Colonic mucosa (tissue), 4 donors: ENCODE data around the gene CAPNS2. TPM values are rescaled to one million over a fixed set of nuclear protein-coding genes. Genes with fewer than 3 reads are reported as not detected.

ENCODE experiments used
- DNase-seq: peaks from one replicate; pipeline ENCODE4 v3.0.0-alpha.2; 2020
- H3K27ac ChIP-seq: fragments of 200-600 bp; one replicate; pipeline ENCODE4 v1.8.0; 2021
- H3K27me3 ChIP-seq: fragments of 200-600 bp; one replicate; pipeline ENCODE4 v1.8.0; 2021
- H3K36me3 ChIP-seq: fragments of 200-600 bp; one replicate; pipeline ENCODE4 v1.8.0; 2021
- H3K4me1 ChIP-seq: fragments of 200-600 bp; one replicate; pipeline ENCODE4 v1.8.0; 2021; ENCODE audit warnings: mild to moderate bottlenecking
- H3K4me3 ChIP-seq: fragments of 200-600 bp; one replicate; pipeline ENCODE4 v1.8.0; 2021
- H3K9ac ChIP-seq, 2 donors: one replicate each; pipeline ENCODE4 v1.7.0; 2013; ENCODE audit warnings: control low read depth in 2 of 2, low read depth in 2 of 2, low read length in 2 of 2
- H3K9me3 ChIP-seq: fragments of 200-600 bp; one replicate; pipeline ENCODE4 v1.8.0; 2021
- CTCF ChIP-seq: fragments of 200-600 bp; IDR thresholded peaks from one replicate; pipeline ENCODE4 v1.8.0; 2022; ENCODE audit warnings: antibody characterized with exemption, mild to moderate bottlenecking
- intact Hi-C: fragments of 100-400 bp; cut with DNase I; formaldehyde crosslinking; loops from one replicate; pipeline ENCODE4 v1.14.1; 2022
- total RNA-seq, 2 donors: library from RNA; stranded (reverse); fragmentation: NEBNext Ultra II Directional in 1 of 2; extraction: Animal tissue kit (Norgen Biotek cat#: 25700) in 1 of 2; gene quantifications; one replicate each; pipeline ENCODE4 v1.2.1, GENCODE V29; 2021
- donor health status: healthy.
- donor health status: DM: no; HTN: no; CAD: no.
- donor health status: DM: no; HTN: no; CAD: no.

CAPNS2 gene
- total RNA-seq, 2 donors from 2014 or later: 0.40 to 0.42 TPM

- TF ChIP-seq CTCF: no peak
- Histone ChIP-seq H3K9ac (no peak overlapping the region), H3K27ac (no peak overlapping the region), H3K4me1 (no peaks in the 10 kb centered on the region), H3K36me3 (no peaks in the 10 kb centered on the region), H3K9me3 (no peaks in the 10 kb centered on the region), H3K4me3 (no peak overlapping the region), H3K27me3 (no peaks in the 10 kb centered on the region)
- DNase-seq: no peak
- intact Hi-C loops: loop anchor here (5.0 kb wide), 2 partner anchors 73 to 162 kb away; no protein-coding TSS in a partner anchor
Observed at GRCh38 chr16:55540221-55540620, 26.3 kb upstream of the CAPNS2 start.

GRCh38 chr16:55542459-55543082, 23.9 kb upstream of the CAPNS2 start:
- DNase-seq: no peak
- intact Hi-C loops: loop anchor here (5.0 kb wide), 2 partner anchors 75 to 160 kb away; no protein-coding TSS in a partner anchor
- Histone ChIP-seq H3K36me3 (no peaks in the 10 kb centered on the region), H3K27ac (no peak overlapping the region), H3K27me3 (no peaks in the 10 kb centered on the region), H3K9me3 (no peaks in the 10 kb centered on the region), H3K4me3 (no peak overlapping the region), H3K4me1 (no peaks in the 10 kb centered on the region), H3K9ac (no peak overlapping the region)
- TF ChIP-seq CTCF: no peak

- Histone ChIP-seq H3K36me3 (no peaks in the 10 kb centered on the region), H3K27ac (no peak overlapping the region), H3K9me3 (no peaks in the 10 kb centered on the region), H3K4me1 (no peaks in the 10 kb centered on the region), H3K9ac (no peak overlapping the region), H3K27me3 (no peaks in the 10 kb centered on the region), H3K4me3 (no peak overlapping the region)
- intact Hi-C loops: loop anchor here (5.0 kb wide), 2 partner anchors 76 to 159 kb away; no protein-coding TSS in a partner anchor
- no peak for TF ChIP-seq CTCF
- DNase-seq: no peak
Observed at GRCh38 chr16:55543472-55543871, 23.0 kb upstream of the CAPNS2 start.

GRCh38 chr16:55552621-55553020, 13.9 kb upstream of the CAPNS2 start:
- H3K27ac ChIP-seq: no peak overlapping the region
- no peak overlapping the region for H3K4me3 ChIP-seq
- H3K36me3 ChIP-seq: no peaks in the 10 kb centered on the region
- H3K27me3 ChIP-seq: no peaks in the 10 kb centered on the region
- H3K9me3 ChIP-seq: no peaks in the 10 kb centered on the region
- no peak for TF ChIP-seq CTCF
- intact Hi-C loops: no loop called here
- no peaks in the 10 kb centered on the region for H3K4me1 ChIP-seq
- no peak for DNase-seq
- no peak overlapping the region for H3K9ac ChIP-seq

- H3K4me3 ChIP-seq: no peak overlapping the region
- no peaks in the 10 kb centered on the region for H3K36me3 ChIP-seq
- intact Hi-C loops: no loop called here
- H3K4me1 ChIP-seq: no peaks in the 10 kb centered on the region
- TF ChIP-seq CTCF: no peak
- H3K27ac ChIP-seq: no peak overlapping the region
- no peak overlapping the region for H3K9ac ChIP-seq
- no peaks in the 10 kb centered on the region for H3K9me3 ChIP-seq
- DNase-seq: no peak
- no peaks in the 10 kb centered on the region for H3K27me3 ChIP-seq
Observed at GRCh38 chr16:55555436-55555835, 11.0 kb upstream of the CAPNS2 start.
